Dermis lymphatic vessel endothelial cell (primary cell): Measurements from ENCODE around the gene CETP. TPM values are rescaled to one million over a fixed set of nuclear protein-coding genes. Genes with fewer than 3 reads are reported as not detected.

Experiments used
- total RNA-seq: library from RNA; depleted of rRNA; stranded (reverse); fragments of >200 nt; gene quantifications from 2 replicates; pipeline ENCODE4 v1.2.1, GENCODE V29; 2014

Gene CETP
- 34.1 and 41.9 TPM in 2 replicates for total RNA-seq

GRCh38 chr16:56961851-56962281 lies at the start of gene CETP:
TSS of gene CETP (plus strand) at chr16:56961950. CDS start at chr16:56961980, 30 bp downstream.

GRCh38 chr16:56931892-56932720 lies 29.6 kb upstream of the CETP start, which contains the start of gene HERPUD1:
TSS of gene HERPUD1 (plus strand) at chr16:56932142. CDS start at chr16:56932245, 103 bp downstream.

GRCh38 chr16:56988948-56989945 lies 27.5 kb downstream of the CETP start, which contains the start of gene NLRC5:
TSS of gene NLRC5 (plus strand) at chr16:56989557. CDS start at chr16:57020713, 31,156 bp downstream.

Other genes starting within 250 kb of the CETP start
- gene NUP93, start 231.8 kb upstream of the CETP start, total RNA-seq, result 51.4 and 58.7 TPM in 2 replicates
- gene SLC12A3, start 96.7 kb upstream of the CETP start, total RNA-seq, result 0.09 TPM in 1 of 2 replicates, not detected in the other
- 126 and 160 TPM in 2 replicates for gene HERPUD1, start 29.8 kb upstream of the CETP start, total RNA-seq
- gene NLRC5, start 27.6 kb downstream of the CETP start, total RNA-seq, result 6.4 and 11.2 TPM in 2 replicates
- gene CPNE2, start 130.6 kb downstream of the CETP start, total RNA-seq, result 50.2 and 55.0 TPM in 2 replicates
- gene PSME3IP1, start 224.1 kb downstream of the CETP start, total RNA-seq, result 47.6 and 69.2 TPM in 2 replicates
- gene RSPRY1, start 224.4 kb downstream of the CETP start, total RNA-seq, result 39.3 and 44.0 TPM in 2 replicates